NB4 (cell line): ENCODE results near the gene CTRB1.

ENCODE experiments used
- POLR2A ChIP-seq: IDR thresholded peaks from 2 replicates; pipeline ENCODE4 v1.6.1; 2011; ENCODE audit warnings: mild to moderate bottlenecking; ENCODE audit not compliant: insufficient read length; ENCODE audit errors: extremely low read depth
- TF ChIP-seq, protein P1 (sequence below): IDR thresholded peaks from one replicate; pipeline ENCODE4 v1.5.1; 2012; ENCODE audit warnings: low read depth, low read length

DNA sequence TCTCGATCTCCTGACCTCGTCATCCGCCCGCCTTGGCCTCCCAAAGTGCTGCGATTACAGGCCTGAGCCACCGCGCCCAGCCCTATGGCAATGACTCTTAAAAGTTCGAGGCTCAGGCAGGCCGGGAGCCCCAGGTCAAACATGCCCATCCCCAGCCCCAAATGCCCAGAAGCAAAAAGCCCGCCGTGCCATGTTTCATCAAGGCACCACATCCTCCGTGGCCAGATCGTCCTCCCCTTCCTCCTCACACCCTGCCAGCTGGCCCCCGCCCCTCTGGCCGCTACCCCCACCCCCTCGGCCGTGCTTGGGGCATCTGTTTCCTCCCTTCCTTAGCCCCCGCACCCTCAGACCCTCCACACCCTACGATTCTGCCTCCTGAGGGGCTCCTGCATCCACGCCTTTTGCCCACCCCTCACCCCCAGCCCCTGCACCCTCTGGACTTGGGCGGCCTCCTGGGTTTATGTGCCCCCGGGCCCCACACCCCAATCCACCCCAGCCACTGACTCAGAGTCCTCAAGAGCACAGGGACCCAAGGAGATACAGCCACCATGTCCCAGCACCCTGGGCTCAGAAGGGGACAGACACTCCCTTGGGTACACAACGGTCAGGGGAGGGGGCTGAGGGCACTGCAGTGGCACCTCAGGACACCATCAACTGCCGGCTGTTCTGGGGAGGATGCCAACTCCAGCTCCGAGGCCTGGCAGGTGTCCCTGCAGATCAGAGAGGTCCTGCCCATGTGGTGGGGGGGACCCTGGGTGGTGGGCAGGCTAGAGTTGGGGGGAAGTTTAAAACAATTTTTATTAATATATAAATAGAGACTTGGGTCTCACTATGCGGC lies 7.1 kb downstream of the CTRB1 start:
- TF ChIP-seq, protein P1, sequence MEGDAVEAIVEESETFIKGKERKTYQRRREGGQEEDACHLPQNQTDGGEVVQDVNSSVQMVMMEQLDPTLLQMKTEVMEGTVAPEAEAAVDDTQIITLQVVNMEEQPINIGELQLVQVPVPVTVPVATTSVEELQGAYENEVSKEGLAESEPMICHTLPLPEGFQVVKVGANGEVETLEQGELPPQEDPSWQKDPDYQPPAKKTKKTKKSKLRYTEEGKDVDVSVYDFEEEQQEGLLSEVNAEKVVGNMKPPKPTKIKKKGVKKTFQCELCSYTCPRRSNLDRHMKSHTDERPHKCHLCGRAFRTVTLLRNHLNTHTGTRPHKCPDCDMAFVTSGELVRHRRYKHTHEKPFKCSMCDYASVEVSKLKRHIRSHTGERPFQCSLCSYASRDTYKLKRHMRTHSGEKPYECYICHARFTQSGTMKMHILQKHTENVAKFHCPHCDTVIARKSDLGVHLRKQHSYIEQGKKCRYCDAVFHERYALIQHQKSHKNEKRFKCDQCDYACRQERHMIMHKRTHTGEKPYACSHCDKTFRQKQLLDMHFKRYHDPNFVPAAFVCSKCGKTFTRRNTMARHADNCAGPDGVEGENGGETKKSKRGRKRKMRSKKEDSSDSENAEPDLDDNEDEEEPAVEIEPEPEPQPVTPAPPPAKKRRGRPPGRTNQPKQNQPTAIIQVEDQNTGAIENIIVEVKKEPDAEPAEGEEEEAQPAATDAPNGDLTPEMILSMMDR, result no peak
- no peak for TF ChIP-seq POLR2A
